ENCODE measurements around the gene SYNPR.

SYNPR gene

GRCh38 chr3:63264716-63265115 is 13.4 kb upstream of the SYNPR start:
- Histone ChIP-seq H3K4me2 (ENCODE audit: low read length) (no peak overlapping the region), H3K4me3 (ENCODE audit: low read length) (no peak overlapping the region), H2AFZ (ENCODE audit: low read depth, low read length) (no peak overlapping the region), H3K27me3 (ENCODE audit: low read depth, low read length) (no peaks in the 10 kb centered on the region), H3K79me2 (ENCODE audit: low read length) (no peaks in the 10 kb centered on the region), H3K4me1 (ENCODE audit: low read length) (no peaks in the 10 kb centered on the region), H4K20me1 (ENCODE audit: insufficient read depth, low read length) (no peaks in the 10 kb centered on the region), H3K36me3 (replicated peaks; ENCODE audit: low read depth, low read length) (no peaks in the 10 kb centered on the region), H3K9ac (ENCODE audit: low read length) (no peak overlapping the region), H3K9me3 (ENCODE audit: insufficient read depth, low read length) (no peaks in the 10 kb centered on the region), H3K27ac (ENCODE audit: low read length) (no peak overlapping the region)
- TF ChIP-seq CTCF (IDR thresholded peaks at IDR 0.05; ENCODE audit: low read depth, low read length) (no peak), EZH2phosphoT487 (IDR thresholded peaks at IDR 0.05; ENCODE audit: low read depth) (no peak)

DNA sequence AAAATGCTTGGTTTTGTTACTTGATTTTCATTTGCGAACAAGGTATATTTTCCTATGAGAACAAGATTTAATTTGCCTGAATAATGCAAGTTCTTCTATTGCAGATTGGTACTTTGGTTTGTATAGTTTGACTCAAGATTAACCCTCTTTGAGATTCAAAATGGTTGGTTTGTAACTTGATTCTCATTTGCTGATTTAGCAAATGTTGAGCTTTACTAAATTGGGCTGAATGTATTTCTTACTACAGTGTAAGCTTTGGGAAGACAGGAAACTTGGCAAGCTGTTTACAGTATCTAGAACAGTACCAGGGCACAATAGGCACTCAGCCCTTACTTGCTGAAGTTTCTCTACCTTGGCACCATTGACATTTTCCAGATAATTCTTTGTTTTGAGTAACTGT is 3.7 kb upstream of the SYNPR start:
- H4K20me1 ChIP-seq (ENCODE audit: insufficient read depth, low read length), result no peaks in the 10 kb centered on the region
- H3K4me2 ChIP-seq (ENCODE audit: low read length), result no peak overlapping the region
- no peak overlapping the region for H3K9ac ChIP-seq (ENCODE audit: low read length)
- H3K27me3 ChIP-seq (ENCODE audit: low read depth, low read length), result no peaks in the 10 kb centered on the region
- no peak overlapping the region for H2AFZ ChIP-seq (ENCODE audit: low read depth, low read length)
- H3K27ac ChIP-seq (ENCODE audit: low read length), result no peak overlapping the region
- no peaks in the 10 kb centered on the region for H3K36me3 ChIP-seq (replicated peaks; ENCODE audit: low read depth, low read length)
- no peak overlapping the region for H3K4me3 ChIP-seq (ENCODE audit: low read length)
- H3K79me2 ChIP-seq (ENCODE audit: low read length), result no peaks in the 10 kb centered on the region
- no peaks in the 10 kb centered on the region for H3K9me3 ChIP-seq (ENCODE audit: insufficient read depth, low read length)
- TF ChIP-seq CTCF (IDR thresholded peaks at IDR 0.05; ENCODE audit: low read depth, low read length), result no peak
- no peak for TF ChIP-seq EZH2phosphoT487 (IDR thresholded peaks at IDR 0.05; ENCODE audit: low read depth)
- no peaks in the 10 kb centered on the region for H3K4me1 ChIP-seq (ENCODE audit: low read length)

DNA sequence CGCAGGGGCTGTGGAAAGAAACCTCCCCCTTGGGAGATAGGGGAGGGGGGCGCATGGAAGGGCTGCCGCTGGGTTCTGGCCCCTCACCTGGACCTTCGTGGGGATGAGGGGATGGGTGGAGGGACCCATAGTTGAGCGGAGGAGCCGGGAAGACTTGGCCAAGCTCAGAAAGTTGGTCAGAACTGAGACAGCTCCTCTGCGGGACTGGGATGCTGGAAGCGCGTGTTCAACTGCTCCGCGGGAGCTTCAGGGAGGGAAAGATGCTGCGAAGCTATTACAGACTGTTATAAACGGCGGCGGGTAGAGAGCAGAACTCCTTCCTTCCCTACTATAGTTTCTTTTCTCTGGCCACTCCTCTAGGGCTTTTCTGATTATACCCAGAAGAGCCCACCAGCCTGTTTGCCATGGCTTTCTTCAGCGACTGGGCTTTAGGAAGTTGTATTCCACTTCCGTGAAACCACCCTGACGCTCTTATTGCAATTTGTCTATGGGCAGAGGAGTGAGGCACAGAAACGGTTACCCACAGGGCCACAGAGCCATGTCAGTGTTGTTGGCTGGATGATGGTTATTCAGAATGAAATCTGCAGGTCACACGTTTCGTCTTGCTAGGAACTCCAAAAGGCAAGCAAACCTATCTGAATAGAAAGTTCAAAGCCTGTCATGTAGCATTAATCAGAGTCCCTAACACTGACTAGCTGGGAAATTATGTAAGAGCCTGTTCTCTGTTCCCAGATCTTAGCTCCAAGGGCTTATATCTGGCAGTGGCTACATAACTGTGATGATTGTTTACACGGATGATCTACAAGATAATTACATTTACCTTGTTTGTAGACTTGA is 1.1 kb downstream of the SYNPR start:
- no peaks in the 10 kb centered on the region for H4K20me1 ChIP-seq (ENCODE audit: insufficient read depth, low read length)
- H3K27ac ChIP-seq (ENCODE audit: low read length), result no peak overlapping the region
- H3K4me1 ChIP-seq (ENCODE audit: low read length), result no peaks in the 10 kb centered on the region
- no peaks in the 10 kb centered on the region for H3K36me3 ChIP-seq (replicated peaks; ENCODE audit: low read depth, low read length)
- no peak overlapping the region for H3K4me3 ChIP-seq (ENCODE audit: low read length)
- no peaks in the 10 kb centered on the region for H3K79me2 ChIP-seq (ENCODE audit: low read length)
- H3K27me3 ChIP-seq (ENCODE audit: low read depth, low read length), result no peaks in the 10 kb centered on the region
- H3K4me2 ChIP-seq (ENCODE audit: low read length), result no peak overlapping the region
- H3K9me3 ChIP-seq (ENCODE audit: insufficient read depth, low read length), result no peaks in the 10 kb centered on the region
- H2AFZ ChIP-seq (ENCODE audit: low read depth, low read length), result no peak overlapping the region
- no peak for TF ChIP-seq EZH2phosphoT487 (IDR thresholded peaks at IDR 0.05; ENCODE audit: low read depth)
- TF ChIP-seq CTCF (IDR thresholded peaks at IDR 0.05; ENCODE audit: low read depth, low read length), result no peak
- H3K9ac ChIP-seq (ENCODE audit: low read length), result no peak overlapping the region

- no peak overlapping the region for H3K4me2 ChIP-seq (ENCODE audit: low read length)
- no peaks in the 10 kb centered on the region for H3K9me3 ChIP-seq (ENCODE audit: insufficient read depth, low read length)
- no peaks in the 10 kb centered on the region for H4K20me1 ChIP-seq (ENCODE audit: insufficient read depth, low read length)
- TF ChIP-seq CTCF (IDR thresholded peaks at IDR 0.05; ENCODE audit: low read depth, low read length) (no peak), EZH2phosphoT487 (IDR thresholded peaks at IDR 0.05; ENCODE audit: low read depth) (no peak)
- H3K27me3 ChIP-seq (ENCODE audit: low read depth, low read length), result no peaks in the 10 kb centered on the region
- no peak overlapping the region for H3K9ac ChIP-seq (ENCODE audit: low read length)
- H3K27ac ChIP-seq (ENCODE audit: low read length), result no peak overlapping the region
- H3K4me3 ChIP-seq (ENCODE audit: low read length), result no peak overlapping the region
- no peaks in the 10 kb centered on the region for H3K79me2 ChIP-seq (ENCODE audit: low read length)
- no peak overlapping the region for H2AFZ ChIP-seq (ENCODE audit: low read depth, low read length)
- no peaks in the 10 kb centered on the region for H3K36me3 ChIP-seq (replicated peaks; ENCODE audit: low read depth, low read length)
- no peaks in the 10 kb centered on the region for H3K4me1 ChIP-seq (ENCODE audit: low read length)
Measured at GRCh38 chr3:63287610-63288009, 9.5 kb downstream of the SYNPR start.
